Activated CD4-positive, CD25-positive, alpha-beta regulatory T cell (primary cell): ENCODE results near the gene FTO.
"Not testable (repeated sequence)": the region's sequence is repeated elsewhere in the genome, so short reads cannot be mapped to it uniquely, and the experiment has no call there.

Source experiments
- DNase-seq, 4 experiments: peaks; one replicate each; lab custom pipeline; 2025; lab: John Stamatoyannopoulos, UW

The FTO gene

GRCh38 chr16:53865494-53865863 is 161.5 kb downstream of the FTO start:
- DNase-seq, result no peak

GRCh38 chr16:53866520-53866919 is 162.6 kb downstream of the FTO start:
- DNase-seq, result no peak

- DNase-seq, result no peak
These were observed 166.9 kb downstream of the FTO start for GRCh38 chr16:53870831-53871230.

GRCh38 chr16:53872248-53873221 is 168.6 kb downstream of the FTO start:
- no peak for DNase-seq

GRCh38 chr16:53876811-53877210 is 172.9 kb downstream of the FTO start:
- DNase-seq, result no peak

GRCh38 chr16:53878216-53878615 is 174.3 kb downstream of the FTO start:
- no peak for DNase-seq

- DNase-seq, result no peak
These were observed 177.4 kb downstream of the FTO start for GRCh38 chr16:53881371-53881770.

- DNase-seq, result no peak
These were observed 178.4 kb downstream of the FTO start for GRCh38 chr16:53882310-53882709.

GRCh38 chr16:53884748-53885147 is 180.8 kb downstream of the FTO start:
- no peak for DNase-seq

- no peak for DNase-seq
These were observed 182.8 kb downstream of the FTO start for GRCh38 chr16:53886482-53887378.

GRCh38 chr16:53888222-53888621 is 184.3 kb downstream of the FTO start:
- DNase-seq, result no peak

- DNase-seq, result not testable (repeated sequence)
These were observed 186.9 kb downstream of the FTO start for GRCh38 chr16:53890877-53891276.

GRCh38 chr16:53891409-53892139 is 187.6 kb downstream of the FTO start:
- no peak for DNase-seq

GRCh38 chr16:53892155-53892554 is 188.2 kb downstream of the FTO start:
- DNase-seq, result peak in 1 of 4 experiments; percentile 1

- DNase-seq, result no peak
These were observed 189.9 kb downstream of the FTO start for GRCh38 chr16:53893731-53894435.

GRCh38 chr16:53894686-53895085 is 190.7 kb downstream of the FTO start:
- DNase-seq, result no peak

GRCh38 chr16:53895433-53895832 is 191.5 kb downstream of the FTO start:
- DNase-seq, result no peak

GRCh38 chr16:53895851-53896250 is 191.9 kb downstream of the FTO start:
- DNase-seq, result no peak

GRCh38 chr16:53896722-53897121 is 192.8 kb downstream of the FTO start:
- no peak for DNase-seq

- no peak for DNase-seq
These were observed 195.0 kb downstream of the FTO start for GRCh38 chr16:53898993-53899392.

- DNase-seq, result no peak
These were observed 195.5 kb downstream of the FTO start for GRCh38 chr16:53899431-53899830.
